SK-N-SH (cell line): ENCODE data around the gene EPB41L2. TPM values are rescaled to one million over a fixed set of nuclear protein-coding genes. Genes with fewer than 3 reads are reported as not detected.

Experiments
- CTCF ChIA-PET: fragments of 300-600, 350-600 bp; formaldehyde crosslinking; extraction: SDS; loops from one replicate; lab custom pipeline; 2021; lab: Yijun Ruan, JAX
- POLR2A ChIA-PET: fragments of 350-600 bp; sonication (Branson Sonifier 250); formaldehyde crosslinking; extraction: SDS; loops from one replicate; lab custom pipeline; 2020; ENCODE audit warnings: antibody characterized with exemption, inconsistent platforms; lab: Yijun Ruan, JAX
- DNase-seq: peaks from one replicate; pipeline ENCODE4 v3.0.0; 2012
- H2AFZ ChIP-seq: fragments of 200-600 bp; sonication (generic); 2 replicates; pipeline ENCODE4 v1.8.1; 2016; ENCODE audit warnings: antibody characterized with exemption, mild to moderate bottlenecking, low read depth
- H3F3A ChIP-seq: fragments of 200-600 bp; sonication (generic); replicated peaks from 2 replicates; pipeline ENCODE3; 2016; ENCODE audit warnings: antibody characterized with exemption, mild to moderate bottlenecking; ENCODE audit not compliant: insufficient read depth
- H3K27ac ChIP-seq, 2 experiments: fragments of 200-500 bp in 1 of 2; fragments of 200-600 bp in 1 of 2; sonication (Bioruptor generic) in 1 of 2; sonication (generic), shearing (Covaris generic) in 1 of 2; 2 replicates each; pipeline versions ENCODE4 v1.5.1 to v1.6.1; 2014 to 2016; ENCODE audit warnings: low read depth in 2 of 2, inconsistent platforms in 1 of 2, low read length in 1 of 2, mild to moderate bottlenecking in 1 of 2, mixed read lengths in 1 of 2
- H3K27me3 ChIP-seq: fragments of 200-600 bp; sonication (generic), shearing (Covaris generic); 2 replicates; pipeline ENCODE4 v1.6.1; 2016; ENCODE audit warnings: mixed run types; ENCODE audit not compliant: insufficient read depth
- H3K36me3 ChIP-seq, 2 experiments: fragments of 200-500 bp in 1 of 2; fragments of 200-600 bp in 1 of 2; sonication (Bioruptor generic) in 1 of 2; sonication (generic) in 1 of 2; replicated peaks in 1 of 2; 2 replicates each; pipeline versions ENCODE3 to v1.5.1; 2014 to 2016; ENCODE audit warnings: low read length in 1 of 2, mild to moderate bottlenecking in 1 of 2; ENCODE audit not compliant: insufficient read depth in 2 of 2, control insufficient read depth in 1 of 2
- H3K4me1 ChIP-seq, 2 experiments: fragments of 200-500 bp in 1 of 2; fragments of 200-600 bp in 1 of 2; sonication (Bioruptor generic) in 1 of 2; sonication (generic), shearing (Covaris generic) in 1 of 2; 2 replicates each; pipeline versions ENCODE4 v1.5.1 to v1.6.1; 2014 to 2016; ENCODE audit warnings: low read depth in 1 of 2, low read length in 1 of 2, mixed run types in 1 of 2; ENCODE audit not compliant: insufficient read depth in 2 of 2, control insufficient read depth in 1 of 2
- H3K4me2 ChIP-seq: fragments of 200-600 bp; sonication (generic), shearing (Covaris generic); 2 replicates; pipeline ENCODE4 v1.6.1; 2017; ENCODE audit warnings: mixed run types
- H3K4me3 ChIP-seq, 2 experiments: fragments of 200-500 bp in 1 of 2; fragments of 200-600 bp in 1 of 2; sonication (Bioruptor generic) in 1 of 2; sonication (generic), shearing (Covaris generic) in 1 of 2; 2 replicates each; pipeline versions ENCODE4 v1.5.1 to v1.8.1; 2014 to 2016; ENCODE audit warnings: low read depth in 2 of 2, inconsistent platforms in 1 of 2, low read length in 1 of 2, mild to moderate bottlenecking in 1 of 2, mixed read lengths in 1 of 2, moderate library complexity in 1 of 2
- H3K79me2 ChIP-seq: fragments of 200-600 bp; sonication (generic); 2 replicates; pipeline ENCODE4 v1.8.1; 2017; ENCODE audit warnings: mild to moderate bottlenecking; ENCODE audit not compliant: insufficient read depth
- H3K9ac ChIP-seq: fragments of 200-600 bp; sonication (generic); 2 replicates; pipeline ENCODE4 v1.6.1; 2017; ENCODE audit warnings: mixed run types
- H3K9me2 ChIP-seq: fragments of 200-600 bp; sonication (generic); 2 replicates; pipeline ENCODE4 v1.6.1; 2017; ENCODE audit warnings: mixed run types
- H3K9me3 ChIP-seq: fragments of 200-600 bp; sonication (generic); 2 replicates; pipeline ENCODE4 v1.6.1; 2017; ENCODE audit warnings: mixed run types, mild to moderate bottlenecking, moderate library complexity
- H4K20me1 ChIP-seq: fragments of 200-600 bp; sonication (generic); 2 replicates; pipeline ENCODE4 v1.6.1; 2017; ENCODE audit warnings: mild to moderate bottlenecking, mixed run types; ENCODE audit not compliant: insufficient read depth
- ELF1 ChIP-seq: IDR thresholded peaks from 2 replicates; pipeline ENCODE4 v1.4.0; 2012
- FOXJ3 ChIP-seq: sonication (generic); formaldehyde crosslinking; IDR thresholded peaks from 2 replicates; pipeline ENCODE4 v1.5.1; 2020; ENCODE audit warnings: mild to moderate bottlenecking, missing genetic modification reagents
- GATA2 ChIP-seq: sonication (generic); formaldehyde crosslinking; IDR thresholded peaks from 2 replicates; pipeline ENCODE4 v1.5.0; 2020; ENCODE audit warnings: mild to moderate bottlenecking, missing genetic modification reagents
- MEF2A ChIP-seq: IDR thresholded peaks from 2 replicates; pipeline ENCODE4 v1.4.0; 2012; ENCODE audit warnings: low read depth, borderline replicate concordance
- MXI1 ChIP-seq: IDR thresholded peaks from 2 replicates; pipeline ENCODE4 v1.6.1; 2012; ENCODE audit warnings: mild to moderate bottlenecking, low read depth, low read length, improper control_type of control experiment
- POLR2AphosphoS5 ChIP-seq: IDR thresholded peaks from 2 replicates; pipeline ENCODE4 v1.6.1; 2012; ENCODE audit warnings: low read depth, low read length
- RCOR1 ChIP-seq: fragments of 150-350 bp; IDR thresholded peaks from 2 replicates; pipeline ENCODE4 v1.6.1; 2017; ENCODE audit warnings: antibody characterized with exemption, low read length
- RFX5 ChIP-seq: IDR thresholded peaks from 2 replicates; pipeline ENCODE4 v1.6.1; 2012; ENCODE audit warnings: mild to moderate bottlenecking, improper control_type of control experiment, low read length
- RXRA ChIP-seq: IDR thresholded peaks from 2 replicates; pipeline ENCODE4 v1.4.0; 2012; ENCODE audit warnings: low read depth, mild to moderate bottlenecking, borderline replicate concordance
- SMC3 ChIP-seq: IDR thresholded peaks from 2 replicates; pipeline ENCODE4 v1.6.1; 2012; ENCODE audit warnings: low read depth, low read length, improper control_type of control experiment
- TCF12 ChIP-seq: IDR thresholded peaks from 2 replicates; pipeline ENCODE4 v1.4.0; 2012
- YY1 ChIP-seq: IDR thresholded peaks from 2 replicates; pipeline ENCODE4 v1.4.0; 2012; ENCODE audit warnings: low read depth, mild to moderate bottlenecking
- WGBS: methylation state at CpG from one replicate; pipeline ENCODE4 v1.1.6; 2017; ENCODE audit warnings: low lambda C conversion rate; 5-methylcytosine and 5-hydroxymethylcytosine counted together
- polyA plus RNA-seq, 3 experiments: library from polyadenylated mRNA; depleted of rRNA; stranded (reverse); fragments of >200 nt; gene quantifications; 2 replicates each; pipeline ENCODE4 v1.2.3, GENCODE V29; 2012
- TF ChIP-seq, protein P1 (sequence below): fragments of 150-350 bp; IDR thresholded peaks from 2 replicates; pipeline ENCODE4 v1.6.1; 2017; ENCODE audit warnings: antibody characterized with exemption, low read length, low read depth, borderline replicate concordance
- TF ChIP-seq, protein P2 (sequence below): IDR thresholded peaks from 2 replicates; pipeline ENCODE4 v1.4.0; 2012; ENCODE audit warnings: low read depth, borderline replicate concordance
- TF ChIP-seq, protein P3 (sequence below): IDR thresholded peaks from 2 replicates; pipeline ENCODE4; 2012

EPB41L2 gene
- polyA plus RNA-seq, 1 of the 3 experiments (the other 2 are of a cell fraction): 1.4 TPM

DNA sequence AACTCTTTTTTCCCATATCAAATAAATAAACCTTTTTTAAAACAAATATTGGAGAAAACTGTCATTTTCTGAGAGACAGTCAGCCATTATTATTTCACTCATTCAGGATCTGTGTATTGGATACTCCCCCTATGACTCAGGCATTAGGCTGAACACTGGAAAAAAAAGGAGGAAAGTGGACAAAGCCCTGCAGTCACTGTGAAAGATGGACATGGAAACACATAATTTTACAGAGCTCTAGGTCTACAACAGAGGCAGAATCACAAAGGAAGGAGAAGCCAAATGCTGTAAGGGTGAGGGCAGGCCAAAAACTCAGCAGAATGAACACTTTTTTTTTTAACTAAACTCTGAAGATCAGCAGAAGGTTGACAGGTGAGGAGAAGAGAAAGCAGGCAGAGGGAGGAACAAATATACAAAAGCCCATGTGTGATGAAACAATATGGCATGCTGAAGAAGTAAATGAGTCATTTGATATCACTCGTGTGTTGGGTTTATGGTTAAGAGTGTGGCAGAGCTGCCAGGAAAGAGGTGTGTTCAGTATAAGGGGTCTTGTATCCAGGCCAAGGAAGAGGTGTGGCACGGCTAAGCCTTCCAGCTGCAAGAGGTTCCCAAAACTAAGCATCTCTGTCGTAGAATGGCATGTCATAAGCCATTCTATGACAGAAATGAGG, 39.1 kb downstream of the EPB41L2 start:
- H3K9ac ChIP-seq: no peak overlapping the region
- no peaks in the 10 kb centered on the region for H3K79me2 ChIP-seq
- no peaks in the 10 kb centered on the region for H3K9me3 ChIP-seq
- no peaks in the 10 kb centered on the region for H4K20me1 ChIP-seq
- H3K27me3 ChIP-seq: no peaks in the 10 kb centered on the region; the same call in 1 of the 2 replicates
- H3F3A ChIP-seq: no peaks in the 10 kb centered on the region
- no peaks in the 10 kb centered on the region for H3K9me2 ChIP-seq
- ChIA-PET POLR2A (no interaction called here), CTCF (no interaction called here)
- no peaks in the 10 kb centered on the region for H3K36me3 ChIP-seq
- no peak overlapping the region for H3K4me2 ChIP-seq
- no peak for DNase-seq
- H3K4me1 ChIP-seq: no peaks in the 10 kb centered on the region; a peak in 1 of 4 replicates
- no peak overlapping the region for H3K4me3 ChIP-seq
- no peak overlapping the region for H2AFZ ChIP-seq
- TF ChIP-seq FOXJ3 (CRISPR knock-in tag): no peak
- no peak overlapping the region for H3K27ac ChIP-seq
- WGBS: 0% methylated on average over 2 of the region's 3 CpGs

DNA sequence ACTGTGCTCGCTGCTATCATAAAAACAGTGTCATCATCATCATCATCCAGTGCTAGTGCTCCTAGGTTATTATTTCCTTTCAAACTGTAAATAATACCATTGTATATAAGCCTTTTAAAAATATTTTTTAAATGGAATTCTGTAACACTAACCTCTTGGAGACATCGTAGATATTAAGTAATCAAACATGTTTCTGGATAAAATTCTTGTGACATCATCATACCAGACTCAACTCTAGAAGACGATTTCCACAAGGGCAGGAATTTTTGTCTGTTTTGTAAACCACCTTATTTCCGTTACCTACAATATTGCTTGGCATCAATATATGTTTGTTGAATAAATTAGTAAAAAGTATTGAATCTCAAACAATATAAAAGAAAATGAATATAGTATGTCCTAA, 40.4 kb downstream of the EPB41L2 start:
- Histone ChIP-seq H4K20me1 (no peaks in the 10 kb centered on the region), H3K36me3 (no peaks in the 10 kb centered on the region), H3K79me2 (no peaks in the 10 kb centered on the region), H3K4me3 (no peak overlapping the region), H3F3A (no peaks in the 10 kb centered on the region), H3K9me3 (no peaks in the 10 kb centered on the region), H3K9me2 (no peaks in the 10 kb centered on the region), H3K4me1 (no peaks in the 10 kb centered on the region), H2AFZ (no peak overlapping the region), H3K27ac (no peak overlapping the region), H3K27me3 (no peaks in the 10 kb centered on the region; the same call in 1 of the 2 replicates), H3K4me2 (no peak overlapping the region), H3K9ac (no peak overlapping the region)
- WGBS: 12% methylated on average over 4 of the region's 4 CpGs
- CTCF ChIA-PET: no interaction called here
- TF ChIP-seq YY1 (no peak), ELF1 (no peak), MXI1 (no peak), RFX5 (no peak), MEF2A (no peak), TCF12 (no peak), SMC3 (no peak), POLR2AphosphoS5 (no peak), RXRA (no peak), RCOR1 (no peak), GATA2 (CRISPR knock-in tag) (no peak)
- TF ChIP-seq, protein P1, sequence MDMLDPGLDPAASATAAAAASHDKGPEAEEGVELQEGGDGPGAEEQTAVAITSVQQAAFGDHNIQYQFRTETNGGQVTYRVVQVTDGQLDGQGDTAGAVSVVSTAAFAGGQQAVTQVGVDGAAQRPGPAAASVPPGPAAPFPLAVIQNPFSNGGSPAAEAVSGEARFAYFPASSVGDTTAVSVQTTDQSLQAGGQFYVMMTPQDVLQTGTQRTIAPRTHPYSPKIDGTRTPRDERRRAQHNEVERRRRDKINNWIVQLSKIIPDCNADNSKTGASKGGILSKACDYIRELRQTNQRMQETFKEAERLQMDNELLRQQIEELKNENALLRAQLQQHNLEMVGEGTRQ: no peak
- TF ChIP-seq, protein P2, sequence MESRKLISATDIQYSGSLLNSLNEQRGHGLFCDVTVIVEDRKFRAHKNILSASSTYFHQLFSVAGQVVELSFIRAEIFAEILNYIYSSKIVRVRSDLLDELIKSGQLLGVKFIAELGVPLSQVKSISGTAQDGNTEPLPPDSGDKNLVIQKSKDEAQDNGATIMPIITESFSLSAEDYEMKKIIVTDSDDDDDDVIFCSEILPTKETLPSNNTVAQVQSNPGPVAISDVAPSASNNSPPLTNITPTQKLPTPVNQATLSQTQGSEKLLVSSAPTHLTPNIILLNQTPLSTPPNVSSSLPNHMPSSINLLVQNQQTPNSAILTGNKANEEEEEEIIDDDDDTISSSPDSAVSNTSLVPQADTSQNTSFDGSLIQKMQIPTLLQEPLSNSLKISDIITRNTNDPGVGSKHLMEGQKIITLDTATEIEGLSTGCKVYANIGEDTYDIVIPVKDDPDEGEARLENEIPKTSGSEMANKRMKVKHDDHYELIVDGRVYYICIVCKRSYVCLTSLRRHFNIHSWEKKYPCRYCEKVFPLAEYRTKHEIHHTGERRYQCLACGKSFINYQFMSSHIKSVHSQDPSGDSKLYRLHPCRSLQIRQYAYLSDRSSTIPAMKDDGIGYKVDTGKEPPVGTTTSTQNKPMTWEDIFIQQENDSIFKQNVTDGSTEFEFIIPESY: no peak
- TF ChIP-seq, protein P3, sequence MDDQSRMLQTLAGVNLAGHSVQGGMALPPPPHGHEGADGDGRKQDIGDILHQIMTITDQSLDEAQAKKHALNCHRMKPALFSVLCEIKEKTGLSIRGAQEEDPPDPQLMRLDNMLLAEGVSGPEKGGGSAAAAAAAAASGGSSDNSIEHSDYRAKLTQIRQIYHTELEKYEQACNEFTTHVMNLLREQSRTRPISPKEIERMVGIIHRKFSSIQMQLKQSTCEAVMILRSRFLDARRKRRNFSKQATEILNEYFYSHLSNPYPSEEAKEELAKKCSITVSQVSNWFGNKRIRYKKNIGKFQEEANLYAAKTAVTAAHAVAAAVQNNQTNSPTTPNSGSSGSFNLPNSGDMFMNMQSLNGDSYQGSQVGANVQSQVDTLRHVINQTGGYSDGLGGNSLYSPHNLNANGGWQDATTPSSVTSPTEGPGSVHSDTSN: no peak
- no peak for DNase-seq
- POLR2A ChIA-PET: no interaction called here
